ENCODE data around the gene ANHX.

Gene ANHX

GRCh38 chr12:133226690-133227089 is 9.0 kb downstream of the ANHX start:
- no peak overlapping the region for H3K4me3 ChIP-seq (ENCODE audit: low read depth, low read length)
- TF ChIP-seq MAX (IDR thresholded peaks at IDR 0.05; ENCODE audit: low read depth, low read length), result no peak
- TF ChIP-seq MYC (IDR thresholded peaks at IDR 0.05; ENCODE audit: low read depth, low read length), result no peak
- no peak for TF ChIP-seq CTCF (IDR thresholded peaks at IDR 0.05; ENCODE audit: low read depth, low read length)
- TF ChIP-seq POLR2A (IDR thresholded peaks at IDR 0.05; ENCODE audit: extremely low read depth, insufficient read length), result no peak
- no peak for DNase-seq (ENCODE audit: low read depth)

GRCh38 chr12:133225527-133225926 is 10.2 kb downstream of the ANHX start:
- TF ChIP-seq CTCF (IDR thresholded peaks at IDR 0.05; ENCODE audit: low read depth, low read length), result no peak
- TF ChIP-seq MAX (IDR thresholded peaks at IDR 0.05; ENCODE audit: low read depth, low read length), result no peak
- no peak for TF ChIP-seq POLR2A (IDR thresholded peaks at IDR 0.05; ENCODE audit: extremely low read depth, insufficient read length)
- TF ChIP-seq MYC (IDR thresholded peaks at IDR 0.05; ENCODE audit: low read depth, low read length), result no peak
- no peak overlapping the region for H3K4me3 ChIP-seq (ENCODE audit: low read depth, low read length)
- DNase-seq (ENCODE audit: low read depth), result no peak

GRCh38 chr12:133222211-133222610 is 13.5 kb downstream of the ANHX start:
- no peak for DNase-seq (ENCODE audit: low read depth)
- TF ChIP-seq CTCF (IDR thresholded peaks at IDR 0.05; ENCODE audit: low read depth, low read length) (no peak), POLR2A (IDR thresholded peaks at IDR 0.05; ENCODE audit: extremely low read depth, insufficient read length) (no peak), MAX (IDR thresholded peaks at IDR 0.05; ENCODE audit: low read depth, low read length) (no peak)
- H3K4me3 ChIP-seq (ENCODE audit: low read depth, low read length), result no peak overlapping the region

GRCh38 chr12:133221241-133221640 is 14.4 kb downstream of the ANHX start:
- H3K4me3 ChIP-seq (ENCODE audit: low read depth, low read length), result no peak overlapping the region
- no peak for TF ChIP-seq MYC (IDR thresholded peaks at IDR 0.05; ENCODE audit: low read depth, low read length)
- TF ChIP-seq MAX (IDR thresholded peaks at IDR 0.05; ENCODE audit: low read depth, low read length), result no peak
- TF ChIP-seq CTCF (IDR thresholded peaks at IDR 0.05; ENCODE audit: low read depth, low read length), result no peak
- TF ChIP-seq POLR2A (IDR thresholded peaks at IDR 0.05; ENCODE audit: extremely low read depth, insufficient read length), result no peak
- no peak for DNase-seq (ENCODE audit: low read depth)

GRCh38 chr12:133220521-133220920 is 15.2 kb downstream of the ANHX start:
- no peak for DNase-seq (ENCODE audit: low read depth)
- TF ChIP-seq POLR2A (IDR thresholded peaks at IDR 0.05; ENCODE audit: extremely low read depth, insufficient read length) (no peak), MYC (IDR thresholded peaks at IDR 0.05; ENCODE audit: low read depth, low read length) (no peak), MAX (IDR thresholded peaks at IDR 0.05; ENCODE audit: low read depth, low read length) (no peak), CTCF (IDR thresholded peaks at IDR 0.05; ENCODE audit: low read depth, low read length) (no peak)
- H3K4me3 ChIP-seq (ENCODE audit: low read depth, low read length), result no peak overlapping the region

GRCh38 chr12:133217219-133217618 is 18.5 kb downstream of the ANHX start:
- DNase-seq (ENCODE audit: low read depth), result no peak
- TF ChIP-seq POLR2A (IDR thresholded peaks at IDR 0.05; ENCODE audit: extremely low read depth, insufficient read length) (no peak), MAX (IDR thresholded peaks at IDR 0.05; ENCODE audit: low read depth, low read length) (no peak), MYC (IDR thresholded peaks at IDR 0.05; ENCODE audit: low read depth, low read length) (no peak), CTCF (IDR thresholded peaks at IDR 0.05; ENCODE audit: low read depth, low read length) (no peak)
- no peak overlapping the region for H3K4me3 ChIP-seq (ENCODE audit: low read depth, low read length)

Data from NB4 (cell line).